H1 (cell line): ENCODE results near the gene PITPNC1. TPM values are rescaled to one million over a fixed set of nuclear protein-coding genes. Genes with fewer than 3 reads are reported as not detected.

Experiments used
- BCL11A ChIP-seq, 2 experiments: IDR thresholded peaks; one replicate each; pipeline ENCODE4 v1.6.1; 2011; ENCODE audit warnings: low read depth in 2 of 2, low read length in 2 of 2, mild to moderate bottlenecking in 2 of 2
- CHD7 ChIP-seq: fragments of 300-600 bp; sonication (generic); IDR thresholded peaks from 2 replicates; pipeline ENCODE4 v1.7.1; 2012; ENCODE audit warnings: low read length, moderate library complexity, mild to moderate bottlenecking, inconsistent platforms; ENCODE audit not compliant: insufficient replicate concordance
- polyA plus RNA-seq, 7 experiments: library from polyadenylated mRNA; depleted of rRNA in 3 of 7; stranded (reverse) in 5 of 7; unstranded in 2 of 7; fragments of >200 nt in 5 of 7; fragments of 200-250 nt in 2 of 7; gene quantifications; 1 replicate in 5 of 7; 2 replicates in 1 of 7; 4 replicates in 1 of 7; pipeline versions ENCODE4 v1.2.1 to v1.2.3, GENCODE V29; 2011 to 2013; ENCODE audit warnings: missing spikeins in 2 of 7, mixed read lengths in 2 of 7
- total RNA-seq: library from RNA; stranded (reverse); fragmentation: NEBNext Ultra II Directional; extraction: Animal tissue kit (Norgen Biotek cat#: 25700); gene quantifications from 2 replicates; pipeline ENCODE4 v1.2.1, GENCODE V29; 2021

PITPNC1 gene
- total and polyA plus RNA-seq, 2 of the 8 experiments (the other 6 are each of a cell fraction or from before 2014, with no cell fraction given), result 17.6 to 54.7 TPM

- TF ChIP-seq CHD7, result no peak
- TF ChIP-seq BCL11A (IDR thresholded peaks at IDR 0.05; ENCODE audit: low read depth in 2 of 2, low read length in 2 of 2), result no peak
Measured at GRCh38 chr17:67718325-67718941, 341.4 kb downstream of the PITPNC1 start (continued).
